HepG2 (cell line): ENCODE data around the gene TUNAR. TPM values are rescaled to one million over a fixed set of nuclear protein-coding genes. Genes with fewer than 3 reads are reported as not detected.

ENCODE experiments used
- ATAC-seq: fragments of 200-7000 bp; cut with Tn5 transposase; 3 replicates; pipeline ENCODE4 v1.9.1; 2020; ENCODE audit warnings: mild to moderate bottlenecking, moderate library complexity
- BruUV-seq: library from RNA; stranded (reverse); fragments of 400-500 nt; replicated peaks from 2 replicates; lab custom pipeline; 2021; lab: Mats Ljungman, UMichigan
- CTCF ChIA-PET: fragments of 300-600 bp; formaldehyde crosslinking; extraction: SDS; loops from one replicate; lab custom pipeline; 2021; ENCODE audit warnings: low total read pairs, inconsistent platforms, low intra/inter-chr PET ratio; lab: Yijun Ruan, JAX
- POLR2A ChIA-PET: fragments of 350-600 bp; sonication (Branson Sonifier 250); formaldehyde crosslinking; loops from one replicate; lab custom pipeline; 2020; ENCODE audit warnings: antibody characterized with exemption, inconsistent platforms; lab: Yijun Ruan, JAX
- DNase-seq: peaks from one replicate; pipeline ENCODE4 v3.0.0-alpha.2; 2015; ENCODE audit warnings: low spot score
- FAIRE-seq: peaks from 3 replicates; lab custom pipeline; 2011; peaks lifted over from hg19 to GRCh38; lab: Jason Lieb, UNC
- H2AFZ ChIP-seq: one replicate; pipeline ENCODE4 v1.6.1; 2011; ENCODE audit warnings: low read length, inconsistent platforms
- H3K27ac ChIP-seq: fragments of 300-600 bp; 3 replicates; pipeline ENCODE4 v1.8.0; 2011; ENCODE audit warnings: mixed run types, mild to moderate bottlenecking, mixed read lengths, low read length, inconsistent platforms; ENCODE audit not compliant: insufficient read depth; ENCODE audit errors: extremely low read length
- H3K27me3 ChIP-seq, 2 experiments: fragments of 200-600 bp in 1 of 2; 2 replicates in 1 of 2; 3 replicates in 1 of 2; pipeline versions ENCODE4 v1.6.0 to v1.8.0; 2011; ENCODE audit warnings: low read length in 2 of 2, mild to moderate bottlenecking in 2 of 2, moderate library complexity in 2 of 2, inconsistent platforms in 1 of 2; ENCODE audit not compliant: insufficient read depth in 2 of 2, control insufficient read depth in 1 of 2
- H3K36me3 ChIP-seq, 2 experiments: fragments of 200-600 bp in 1 of 2; replicated peaks in 1 of 2; 2 replicates in 1 of 2; 3 replicates in 1 of 2; pipeline versions ENCODE4 v1.5.1 to v1.8.0; 2011; ENCODE audit warnings: low read length in 2 of 2, inconsistent platforms in 1 of 2; ENCODE audit not compliant: insufficient read depth in 2 of 2, control insufficient read depth in 1 of 2
- H3K4me1 ChIP-seq: 2 replicates; pipeline ENCODE4 v1.5.1; 2012; ENCODE audit warnings: low read length, inconsistent platforms; ENCODE audit not compliant: insufficient read depth
- H3K4me2 ChIP-seq: 2 replicates; pipeline ENCODE4 v1.6.0; 2011; ENCODE audit warnings: low read depth, low read length, inconsistent platforms
- H3K4me3 ChIP-seq, 3 experiments: fragments of 200-600 bp in 1 of 3; sonication (generic), shearing (Covaris generic) in 1 of 3; replicated peaks in 1 of 3; 2 replicates each; pipeline ENCODE4 v1.5.1; 2011 to 2016; ENCODE audit warnings: low read length in 3 of 3, inconsistent platforms in 2 of 3, low read depth in 2 of 3, mild to moderate bottlenecking in 2 of 3, control low read depth in 1 of 3, mixed read lengths in 1 of 3; ENCODE audit not compliant: insufficient read depth in 1 of 3
- H3K79me2 ChIP-seq: one replicate; pipeline ENCODE4 v1.6.1; 2011; ENCODE audit warnings: low read length, inconsistent platforms; ENCODE audit not compliant: insufficient read depth
- H3K9ac ChIP-seq: 2 replicates; pipeline ENCODE4 v1.6.0; 2011; ENCODE audit warnings: mild to moderate bottlenecking, low read depth, low read length, inconsistent platforms; ENCODE audit not compliant: insufficient read depth
- H3K9me3 ChIP-seq: 2 replicates; pipeline ENCODE4 v1.5.1; 2012; ENCODE audit warnings: mild to moderate bottlenecking, low read length
- H4K20me1 ChIP-seq: 2 replicates; pipeline ENCODE4 v1.6.0; 2011; ENCODE audit warnings: inconsistent platforms, mild to moderate bottlenecking, low read length, moderate library complexity; ENCODE audit not compliant: insufficient read depth
- GATAD2A ChIP-seq: IDR thresholded peaks from 2 replicates; pipeline ENCODE4 v1.6.1; 2016
- HNF4A ChIP-seq: sonication (generic); formaldehyde crosslinking; IDR thresholded peaks from 2 replicates; pipeline ENCODE4 v1.4.0; 2020; ENCODE audit warnings: missing genetic modification reagents
- IKZF1 ChIP-seq: fragments of 450-650 bp; IDR thresholded peaks from 2 replicates; pipeline ENCODE4 v1.7.1; 2016
- MED1 ChIP-seq: sonication (generic); formaldehyde crosslinking; IDR thresholded peaks from 2 replicates; pipeline ENCODE4 v1.4.0; 2020; ENCODE audit warnings: missing genetic modification reagents
- SPEN ChIP-seq: sonication (generic); formaldehyde crosslinking; IDR thresholded peaks from 2 replicates; pipeline ENCODE4 v1.5.1; 2020; ENCODE audit warnings: low read depth, mild to moderate bottlenecking, missing genetic modification reagents
- TARDBP ChIP-seq: sonication (generic); formaldehyde crosslinking; IDR thresholded peaks from 2 replicates; pipeline ENCODE4 v1.8.0; 2022; ENCODE audit warnings: mild to moderate bottlenecking, missing genetic modification reagents
- ZFP62 ChIP-seq: sonication (generic); formaldehyde crosslinking; IDR thresholded peaks from 2 replicates; pipeline ENCODE4 v1.4.0; 2020; ENCODE audit warnings: missing genetic modification reagents
- ZNF234 ChIP-seq: sonication (generic); formaldehyde crosslinking; conservative IDR thresholded peaks from 2 replicates; pipeline ENCODE4 v1.5.1; 2020; ENCODE audit warnings: mild to moderate bottlenecking, missing genetic modification reagents
- ZNF549 ChIP-seq: sonication (generic); formaldehyde crosslinking; IDR thresholded peaks from 2 replicates; pipeline ENCODE4 v1.5.0; 2020; ENCODE audit warnings: missing genetic modification reagents
- ZNF746 ChIP-seq: sonication (generic); formaldehyde crosslinking; IDR thresholded peaks from 2 replicates; pipeline ENCODE4 v1.8.0; 2022; ENCODE audit warnings: mild to moderate bottlenecking, missing genetic modification reagents
- WGBS: methylation state at CpG from one replicate; pipeline ENCODE4 v1.1.6; 2017; ENCODE audit warnings: low lambda C conversion rate; 5-methylcytosine and 5-hydroxymethylcytosine counted together
- in situ Hi-C: cut with HindIII; loops from 2 replicates; pipeline ENCODE4 v1.10.0; 2017; ENCODE audit warnings: low pct_unique_long_range_greater_than_20kb; ENCODE audit not compliant: extremely low pct_ligation_motif_present
- intact Hi-C: fragments of 100-400 bp; cut with micrococcal nuclease; formaldehyde crosslinking; loops from one replicate; pipeline ENCODE4 v1.10.0; 2022; ENCODE audit not compliant: unreplicated experiment
- polyA plus RNA-seq, 8 experiments: library from polyadenylated mRNA; depleted of rRNA in 3 of 8; stranded (reverse) in 7 of 8; unstranded in 1 of 8; fragments of >200 nt; fragmentation: Illumina TruSeq in 4 of 8; extraction: Trizol in 4 of 8; gene quantifications; 2 replicates each; pipeline versions ENCODE4 v1.2.1 to v1.2.3, GENCODE V29; 2011 to 2016; ENCODE audit warnings: low read depth in 4 of 8, missing spikeins in 1 of 8, mixed read lengths in 1 of 8; ENCODE audit not compliant: insufficient read depth in 1 of 8
- total RNA-seq, 5 experiments: library from RNA; depleted of rRNA; stranded (reverse); fragments of >200 nt; fragmentation: Illumina TruSeq; extraction: Trizol; gene quantifications; 2 replicates each; pipeline ENCODE4 v1.2.3, GENCODE V29; 2016; ENCODE audit warnings: low read depth in 1 of 5
- TF ChIP-seq, protein P1 (sequence below): IDR thresholded peaks from 2 replicates; pipeline ENCODE4 v1.6.1; 2016; ENCODE audit warnings: low read depth
- TF ChIP-seq, protein P2 (sequence below): sonication (generic); formaldehyde crosslinking; IDR thresholded peaks from 2 replicates; pipeline ENCODE4 v1.4.0; 2020; ENCODE audit warnings: missing genetic modification reagents, borderline replicate concordance
- TF ChIP-seq, protein P3 (sequence below): sonication (generic); formaldehyde crosslinking; IDR thresholded peaks from 2 replicates; pipeline ENCODE4 v1.4.0; 2020; ENCODE audit warnings: missing genetic modification reagents
- TF ChIP-seq, protein P4 (sequence below), 2 experiments: sonication (generic) in 1 of 2; formaldehyde crosslinking in 1 of 2; IDR thresholded peaks; 2 replicates each; pipeline versions ENCODE4 v1.4.0 to v1.6.1; 2018 to 2020; ENCODE audit warnings: missing genetic modification reagents in 2 of 2, borderline replicate concordance in 1 of 2, low read depth in 1 of 2, mild to moderate bottlenecking in 1 of 2, missing biosample characterization in 1 of 2

TUNAR gene
- total and polyA plus RNA-seq, 2 of the 13 experiments (the other 11 are each of a cell fraction or from before 2014, with no cell fraction given) = not detected

DNA sequence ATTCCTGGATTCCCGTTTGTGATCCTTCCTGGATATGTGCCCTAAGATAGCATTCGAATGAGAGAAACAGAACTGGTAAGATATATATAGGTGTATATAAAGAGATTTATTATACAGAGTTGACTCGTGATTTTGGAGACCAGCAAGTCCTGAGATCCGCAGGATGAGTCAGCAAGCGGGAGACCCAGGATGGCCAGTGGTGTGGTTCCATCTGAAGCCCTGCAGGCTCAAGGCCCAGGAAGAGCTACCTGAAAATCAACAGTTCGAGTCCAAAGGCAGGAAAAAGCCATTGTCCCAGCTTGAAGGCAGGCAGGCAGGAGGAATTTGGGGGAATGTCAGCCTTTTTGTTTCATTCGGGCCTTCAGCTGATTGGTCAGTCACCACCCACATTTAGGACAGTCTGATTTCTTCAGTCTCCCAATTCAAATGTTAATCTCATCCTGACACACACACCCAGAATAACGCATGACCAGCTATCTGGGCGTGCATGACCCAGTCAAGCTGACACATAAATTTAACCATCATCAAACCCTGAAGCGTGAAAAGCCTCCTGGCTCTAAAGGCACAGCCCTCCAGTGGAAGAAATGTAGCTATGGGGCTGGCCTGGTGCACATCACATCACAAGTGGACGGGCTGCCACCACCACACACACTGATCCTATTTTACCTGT, 44.3 kb downstream of the TUNAR start:
- in situ Hi-C loops = no loop called here
- POLR2A ChIA-PET = no interaction called here
- CTCF ChIA-PET = no interaction called here
- no peak for TF ChIP-seq GATAD2A (CRISPR knock-in tag)
- TF ChIP-seq, protein P1, sequence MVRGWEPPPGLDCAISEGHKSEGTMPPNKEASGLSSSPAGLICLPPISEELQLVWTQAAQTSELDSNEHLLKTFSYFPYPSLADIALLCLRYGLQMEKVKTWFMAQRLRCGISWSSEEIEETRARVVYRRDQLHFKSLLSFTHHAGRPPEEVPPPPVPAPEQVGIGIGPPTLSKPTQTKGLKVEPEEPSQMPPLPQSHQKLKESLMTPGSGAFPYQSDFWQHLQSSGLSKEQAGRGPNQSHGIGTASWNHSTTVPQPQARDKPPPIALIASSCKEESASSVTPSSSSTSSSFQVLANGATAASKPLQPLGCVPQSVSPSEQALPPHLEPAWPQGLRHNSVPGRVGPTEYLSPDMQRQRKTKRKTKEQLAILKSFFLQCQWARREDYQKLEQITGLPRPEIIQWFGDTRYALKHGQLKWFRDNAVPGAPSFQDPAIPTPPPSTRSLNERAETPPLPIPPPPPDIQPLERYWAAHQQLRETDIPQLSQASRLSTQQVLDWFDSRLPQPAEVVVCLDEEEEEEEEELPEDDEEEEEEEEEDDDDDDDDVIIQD (CRISPR knock-in tag) = no peak
- TF ChIP-seq, protein P2, sequence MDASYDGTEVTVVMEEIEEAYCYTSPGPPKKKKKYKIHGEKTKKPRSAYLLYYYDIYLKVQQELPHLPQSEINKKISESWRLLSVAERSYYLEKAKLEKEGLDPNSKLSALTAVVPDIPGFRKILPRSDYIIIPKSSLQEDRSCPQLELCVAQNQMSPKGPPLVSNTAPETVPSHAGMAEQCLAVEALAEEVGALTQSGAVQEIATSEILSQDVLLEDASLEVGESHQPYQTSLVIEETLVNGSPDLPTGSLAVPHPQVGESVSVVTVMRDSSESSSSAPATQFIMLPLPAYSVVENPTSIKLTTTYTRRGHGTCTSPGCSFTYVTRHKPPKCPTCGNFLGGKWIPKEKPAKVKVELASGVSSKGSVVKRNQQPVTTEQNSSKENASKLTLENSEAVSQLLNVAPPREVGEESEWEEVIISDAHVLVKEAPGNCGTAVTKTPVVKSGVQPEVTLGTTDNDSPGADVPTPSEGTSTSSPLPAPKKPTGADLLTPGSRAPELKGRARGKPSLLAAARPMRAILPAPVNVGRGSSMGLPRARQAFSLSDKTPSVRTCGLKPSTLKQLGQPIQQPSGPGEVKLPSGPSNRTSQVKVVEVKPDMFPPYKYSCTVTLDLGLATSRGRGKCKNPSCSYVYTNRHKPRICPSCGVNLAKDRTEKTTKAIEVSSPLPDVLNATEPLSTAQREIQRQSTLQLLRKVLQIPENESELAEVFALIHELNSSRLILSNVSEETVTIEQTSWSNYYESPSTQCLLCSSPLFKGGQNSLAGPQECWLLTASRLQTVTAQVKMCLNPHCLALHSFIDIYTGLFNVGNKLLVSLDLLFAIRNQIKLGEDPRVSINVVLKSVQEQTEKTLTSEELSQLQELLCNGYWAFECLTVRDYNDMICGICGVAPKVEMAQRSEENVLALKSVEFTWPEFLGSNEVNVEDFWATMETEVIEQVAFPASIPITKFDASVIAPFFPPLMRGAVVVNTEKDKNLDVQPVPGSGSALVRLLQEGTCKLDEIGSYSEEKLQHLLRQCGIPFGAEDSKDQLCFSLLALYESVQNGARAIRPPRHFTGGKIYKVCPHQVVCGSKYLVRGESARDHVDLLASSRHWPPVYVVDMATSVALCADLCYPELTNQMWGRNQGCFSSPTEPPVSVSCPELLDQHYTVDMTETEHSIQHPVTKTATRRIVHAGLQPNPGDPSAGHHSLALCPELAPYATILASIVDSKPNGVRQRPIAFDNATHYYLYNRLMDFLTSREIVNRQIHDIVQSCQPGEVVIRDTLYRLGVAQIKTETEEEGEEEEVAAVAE (CRISPR knock-in tag) = no peak
- no peak for TF ChIP-seq ZNF549
- TF ChIP-seq HNF4A (CRISPR knock-in tag) = no peak
- TF ChIP-seq ZNF234 (CRISPR knock-in tag) = no peak
- TF ChIP-seq, protein P3, sequence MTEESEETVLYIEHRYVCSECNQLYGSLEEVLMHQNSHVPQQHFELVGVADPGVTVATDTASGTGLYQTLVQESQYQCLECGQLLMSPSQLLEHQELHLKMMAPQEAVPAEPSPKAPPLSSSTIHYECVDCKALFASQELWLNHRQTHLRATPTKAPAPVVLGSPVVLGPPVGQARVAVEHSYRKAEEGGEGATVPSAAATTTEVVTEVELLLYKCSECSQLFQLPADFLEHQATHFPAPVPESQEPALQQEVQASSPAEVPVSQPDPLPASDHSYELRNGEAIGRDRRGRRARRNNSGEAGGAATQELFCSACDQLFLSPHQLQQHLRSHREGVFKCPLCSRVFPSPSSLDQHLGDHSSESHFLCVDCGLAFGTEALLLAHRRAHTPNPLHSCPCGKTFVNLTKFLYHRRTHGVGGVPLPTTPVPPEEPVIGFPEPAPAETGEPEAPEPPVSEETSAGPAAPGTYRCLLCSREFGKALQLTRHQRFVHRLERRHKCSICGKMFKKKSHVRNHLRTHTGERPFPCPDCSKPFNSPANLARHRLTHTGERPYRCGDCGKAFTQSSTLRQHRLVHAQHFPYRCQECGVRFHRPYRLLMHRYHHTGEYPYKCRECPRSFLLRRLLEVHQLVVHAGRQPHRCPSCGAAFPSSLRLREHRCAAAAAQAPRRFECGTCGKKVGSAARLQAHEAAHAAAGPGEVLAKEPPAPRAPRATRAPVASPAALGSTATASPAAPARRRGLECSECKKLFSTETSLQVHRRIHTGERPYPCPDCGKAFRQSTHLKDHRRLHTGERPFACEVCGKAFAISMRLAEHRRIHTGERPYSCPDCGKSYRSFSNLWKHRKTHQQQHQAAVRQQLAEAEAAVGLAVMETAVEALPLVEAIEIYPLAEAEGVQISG = no peak
- TF ChIP-seq TARDBP (CRISPR knock-in tag) = no peak
- TF ChIP-seq IKZF1 = no peak
- no peak for TF ChIP-seq ZNF746 (CRISPR knock-in tag)
- TF ChIP-seq SPEN (CRISPR knock-in tag) = no peak
- no peak for TF ChIP-seq ZFP62 (CRISPR knock-in tag)
- no peak for TF ChIP-seq MED1 (CRISPR knock-in tag)
- TF ChIP-seq, protein P4, sequence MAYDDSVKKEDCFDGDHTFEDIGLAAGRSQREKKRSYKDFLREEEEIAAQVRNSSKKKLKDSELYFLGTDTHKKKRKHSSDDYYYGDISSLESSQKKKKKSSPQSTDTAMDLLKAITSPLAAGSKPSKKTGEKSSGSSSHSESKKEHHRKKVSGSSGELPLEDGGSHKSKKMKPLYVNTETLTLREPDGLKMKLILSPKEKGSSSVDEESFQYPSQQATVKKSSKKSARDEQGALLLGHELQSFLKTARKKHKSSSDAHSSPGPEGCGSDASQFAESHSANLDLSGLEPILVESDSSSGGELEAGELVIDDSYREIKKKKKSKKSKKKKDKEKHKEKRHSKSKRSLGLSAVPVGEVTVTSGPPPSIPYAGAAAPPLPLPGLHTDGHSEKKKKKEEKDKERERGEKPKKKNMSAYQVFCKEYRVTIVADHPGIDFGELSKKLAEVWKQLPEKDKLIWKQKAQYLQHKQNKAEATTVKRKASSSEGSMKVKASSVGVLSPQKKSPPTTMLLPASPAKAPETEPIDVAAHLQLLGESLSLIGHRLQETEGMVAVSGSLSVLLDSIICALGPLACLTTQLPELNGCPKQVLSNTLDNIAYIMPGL (CRISPR knock-in tag; IDR thresholded peaks at IDR 0.05; ENCODE audit: borderline replicate concordance in 1 of 2, low read depth in 1 of 2) = no peak

More for the DNA sequence above, 44.3 kb downstream of the TUNAR start:
- H3K79me2 ChIP-seq = no peaks in the 10 kb centered on the region
- H3K36me3 ChIP-seq = no peaks in the 10 kb centered on the region
- intact Hi-C loops = no loop called here
- ATAC-seq (no peak), DNase-seq (no peak), FAIRE-seq (no peak)
- H3K4me3 ChIP-seq = no peak overlapping the region
- no peak overlapping the region for H2AFZ ChIP-seq
- H3K27me3 ChIP-seq = peaks cover 1 to 37% of the 10 kb centered on the region in 2 experiments; a peak in 2 of 5 replicates
- H3K9ac ChIP-seq = no peak overlapping the region
- no peaks in the 10 kb centered on the region for H3K4me1 ChIP-seq
- no TSS peak for BruUV-seq
- no peaks in the 10 kb centered on the region for H4K20me1 ChIP-seq
- H3K4me2 ChIP-seq = no peak overlapping the region
- H3K9me3 ChIP-seq = no peaks in the 10 kb centered on the region
- WGBS = 8% methylated on average over 10 of the region's 11 CpGs
- no peak overlapping the region for H3K27ac ChIP-seq
